ACHN (cell line): Measurements from ENCODE around the gene IL34.

ENCODE experiments used
- DNase-seq: peaks from one replicate; pipeline ENCODE4 v3.0.0-alpha.2; 2015
- in situ Hi-C: cut with HindIII; loops from 2 replicates; pipeline ENCODE4 v1.10.0; 2017; ENCODE audit warnings: low sequenced_read_pairs, low pct_ligation_motif_present, low pct_unique_long_range_greater_than_20kb

Gene IL34

GRCh38 chr16:70692873-70693671 lies 46.7 kb downstream of the IL34 start:
- in situ Hi-C loops, result no loop called here
- DNase-seq, result no peak

GRCh38 chr16:70694088-70694867 lies 47.9 kb downstream of the IL34 start:
- in situ Hi-C loops, result no loop called here
- peak; percentile 99 for DNase-seq

GRCh38 chr16:70694868-70695218 lies 48.5 kb downstream of the IL34 start:
- DNase-seq, result no peak
- in situ Hi-C loops, result no loop called here

- in situ Hi-C loops, result no loop called here
- DNase-seq, result peak; percentile 78
These were observed 49.1 kb downstream of the IL34 start for GRCh38 chr16:70695331-70696070.

GRCh38 chr16:70696355-70696754 lies 50.0 kb downstream of the IL34 start:
- in situ Hi-C loops, result no loop called here
- DNase-seq, result no peak

- no peak for DNase-seq
- in situ Hi-C loops, result no loop called here
These were observed 50.7 kb downstream of the IL34 start for GRCh38 chr16:70696952-70697593.

GRCh38 chr16:70697594-70698170 lies 51.3 kb downstream of the IL34 start:
- in situ Hi-C loops, result no loop called here
- no peak for DNase-seq

GRCh38 chr16:70698901-70699300 lies 52.5 kb downstream of the IL34 start:
- DNase-seq, result no peak
- in situ Hi-C loops, result no loop called here

- no peak for DNase-seq
- in situ Hi-C loops, result no loop called here
These were observed 53.3 kb downstream of the IL34 start for GRCh38 chr16:70699696-70700095.

- no peak for DNase-seq
- in situ Hi-C loops, result no loop called here
These were observed 54.0 kb downstream of the IL34 start for GRCh38 chr16:70700101-70701020.

- DNase-seq, result no peak
- in situ Hi-C loops, result no loop called here
These were observed 54.7 kb downstream of the IL34 start for GRCh38 chr16:70701036-70701435.

GRCh38 chr16:70701596-70701995 lies 55.2 kb downstream of the IL34 start:
- DNase-seq, result no peak
- in situ Hi-C loops, result no loop called here

GRCh38 chr16:70701998-70702397 lies 55.6 kb downstream of the IL34 start:
- in situ Hi-C loops, result no loop called here
- DNase-seq, result no peak

- DNase-seq, result no peak
- in situ Hi-C loops, result no loop called here
These were observed 56.3 kb downstream of the IL34 start for GRCh38 chr16:70702624-70703023.

- in situ Hi-C loops, result no loop called here
- DNase-seq, result no peak
These were observed 56.9 kb downstream of the IL34 start for GRCh38 chr16:70703041-70703834.

- in situ Hi-C loops, result no loop called here
- DNase-seq, result no peak
These were observed 57.5 kb downstream of the IL34 start for GRCh38 chr16:70703835-70704381.

GRCh38 chr16:70704586-70704985 lies 58.2 kb downstream of the IL34 start:
- in situ Hi-C loops, result no loop called here
- DNase-seq, result no peak
